Spleen (tissue), 11 donors: ENCODE results near the gene TBC1D22A. TPM values are rescaled to one million over a fixed set of nuclear protein-coding genes. Genes with fewer than 3 reads are reported as not detected.

ENCODE experiments used
- DNase-seq: peaks from one replicate; pipeline ENCODE4 v3.0.0-alpha.2; 2020
- H3K27ac ChIP-seq, 8 donors: fragments of 200-600 bp; sonication (generic) in 7 of 8; 1 replicate in 4 of 8; 2 replicates in 4 of 8; pipeline versions ENCODE4 v1.5.0 to v1.8.0; 2016 to 2021; ENCODE audit warnings: inconsistent platforms in 4 of 8, mild to moderate bottlenecking in 4 of 8, moderate library complexity in 1 of 8
- H3K27me3 ChIP-seq, 7 donors: fragments of 200-600 bp; sonication (generic) in 6 of 7; replicated peaks in 1 of 7; 1 replicate in 4 of 7; 2 replicates in 3 of 7; pipeline versions ENCODE4 v1.5.0 to v1.8.0; 2016 to 2021; ENCODE audit warnings: inconsistent platforms in 3 of 7, mild to moderate bottlenecking in 1 of 7
- H3K36me3 ChIP-seq, 6 donors: fragments of 200-600 bp; sonication (generic) in 5 of 6; 1 replicate in 4 of 6; 2 replicates in 2 of 6; pipeline versions ENCODE4 v1.5.0 to v1.8.0; 2016 to 2021; ENCODE audit warnings: inconsistent platforms in 2 of 6
- H3K4me1 ChIP-seq, 6 donors: fragments of 200-600 bp; sonication (generic) in 5 of 6; 1 replicate in 3 of 6; 2 replicates in 3 of 6; pipeline versions ENCODE4 v1.5.0 to v1.8.0; 2016 to 2021; ENCODE audit warnings: inconsistent platforms in 3 of 6
- H3K4me3 ChIP-seq, 8 donors: fragments of 200-600 bp; sonication (generic) in 7 of 8; 1 replicate in 4 of 8; 2 replicates in 4 of 8; pipeline versions ENCODE4 v1.5.0 to v1.8.0; 2016 to 2021; ENCODE audit warnings: inconsistent platforms in 4 of 8, mild to moderate bottlenecking in 4 of 8, moderate library complexity in 2 of 8
- H3K9me3 ChIP-seq, 8 donors: fragments of 200-600 bp; sonication (generic) in 7 of 8; 1 replicate in 4 of 8; 2 replicates in 4 of 8; pipeline versions ENCODE4 v1.5.0 to v1.8.0; 2016 to 2021; ENCODE audit warnings: inconsistent platforms in 4 of 8
- POLR2A ChIP-seq, 3 donors: fragments of 450-650 bp; IDR thresholded peaks; one replicate each; pipeline ENCODE4 v1.5.1; 2017; ENCODE audit warnings: antibody characterized with exemption in 3 of 3, mild to moderate bottlenecking in 1 of 3
- POLR2AphosphoS5 ChIP-seq, 3 donors: sonication (generic); formaldehyde crosslinking; IDR thresholded peaks; one replicate each; pipeline ENCODE4 v1.5.1; 2017; ENCODE audit warnings: antibody characterized with exemption in 3 of 3
- WGBS, 5 donors: extraction: QIAGEN DNeasy Blood & Tissue Kit in 3 of 5; methylation state at CpG; one replicate each; pipeline versions ENCODE4 v1.1.5 to v1.1.7; 2013 to 2018; 5-methylcytosine and 5-hydroxymethylcytosine counted together
- intact Hi-C: fragments of 100-400 bp; cut with DNase I; formaldehyde crosslinking; loops from one replicate; pipeline ENCODE4 v1.15.0; 2023; ENCODE audit warnings: low total_unique reads
- polyA plus RNA-seq, 3 donors: library from polyadenylated mRNA; stranded (reverse); fragments of 200-250 nt; gene quantifications; one replicate each; pipeline ENCODE4 v1.2.1, GENCODE V29; 2013
- total RNA-seq, 7 donors: library from RNA; depleted of rRNA in 3 of 7; stranded (reverse); fragments of >200 nt in 3 of 7; fragmentation: NEBNext Ultra II Directional in 4 of 7; extraction: Animal tissue kit (Norgen Biotek cat#: 25700) in 4 of 7; gene quantifications; one replicate each; pipeline versions ENCODE4 v1.1.0 to v1.2.1, GENCODE V29; 2016 to 2021
- TF ChIP-seq, protein P1 (sequence below), 11 experiments: fragments of 200-600 bp in 7 of 11; fragments of 450-650 bp in 4 of 11; sonication (generic) in 4 of 11; IDR thresholded peaks in 8 of 11; conservative IDR thresholded peaks in 3 of 11; 1 replicate in 7 of 11; 2 replicates in 4 of 11; pipeline versions ENCODE4 v1.4.0 to v1.8.0; 2016 to 2021; ENCODE audit warnings: antibody characterized with exemption in 11 of 11, inconsistent platforms in 4 of 11, mild to moderate bottlenecking in 1 of 11
- donor health status: healthy with polysubstance abuse.
- donor health status: DM: no; HTN: no; CAD: no; lungs with moderate emphysema.
- donor health status: DM: no; HTN: no; CAD: no.
- donor health status: Bipolar disorder and iron deficiency.
- donor health status: healthy.
- donor health status: DM: no; HTN: no; CAD: no.
- donor health status: DM: yes; HTN: yes; CAD: no.

Gene TBC1D22A
- total and polyA plus RNA-seq, 10 donors: 17.2 to 66.9 (median 49.6) TPM

- peak; percentile 51 for DNase-seq
- Histone ChIP-seq H3K27me3 (no peaks in the 10 kb centered on the region), H3K4me3 (no peak overlapping the region), H3K9me3 (peaks cover 3 to 36% (median 30%) of the 10 kb centered on the region in 8 donors), H3K4me1 (peaks cover 0 to 7% (median 5%) of the 10 kb centered on the region in 6 donors), H3K27ac (no peak overlapping the region), H3K36me3 (peaks cover 0 to 54% (median 5%) of the 10 kb centered on the region in 6 donors)
- 75 to 85% (median 83%) methylated on average over 13 of the region's 13 CpGs for WGBS, 5 donors
- intact Hi-C loops: no loop called here
- TF ChIP-seq, protein P1, sequence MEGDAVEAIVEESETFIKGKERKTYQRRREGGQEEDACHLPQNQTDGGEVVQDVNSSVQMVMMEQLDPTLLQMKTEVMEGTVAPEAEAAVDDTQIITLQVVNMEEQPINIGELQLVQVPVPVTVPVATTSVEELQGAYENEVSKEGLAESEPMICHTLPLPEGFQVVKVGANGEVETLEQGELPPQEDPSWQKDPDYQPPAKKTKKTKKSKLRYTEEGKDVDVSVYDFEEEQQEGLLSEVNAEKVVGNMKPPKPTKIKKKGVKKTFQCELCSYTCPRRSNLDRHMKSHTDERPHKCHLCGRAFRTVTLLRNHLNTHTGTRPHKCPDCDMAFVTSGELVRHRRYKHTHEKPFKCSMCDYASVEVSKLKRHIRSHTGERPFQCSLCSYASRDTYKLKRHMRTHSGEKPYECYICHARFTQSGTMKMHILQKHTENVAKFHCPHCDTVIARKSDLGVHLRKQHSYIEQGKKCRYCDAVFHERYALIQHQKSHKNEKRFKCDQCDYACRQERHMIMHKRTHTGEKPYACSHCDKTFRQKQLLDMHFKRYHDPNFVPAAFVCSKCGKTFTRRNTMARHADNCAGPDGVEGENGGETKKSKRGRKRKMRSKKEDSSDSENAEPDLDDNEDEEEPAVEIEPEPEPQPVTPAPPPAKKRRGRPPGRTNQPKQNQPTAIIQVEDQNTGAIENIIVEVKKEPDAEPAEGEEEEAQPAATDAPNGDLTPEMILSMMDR (IDR thresholded peaks at IDR 0.05 in 8 of 11, conservative IDR thresholded peaks at IDR 0.05 in 3 of 11): no peak
- TF ChIP-seq POLR2A (IDR thresholded peaks at IDR 0.05): no peak
- TF ChIP-seq POLR2AphosphoS5 (IDR thresholded peaks at IDR 0.05): no peak
These were observed 309.6 kb downstream of the TBC1D22A start for GRCh38 chr22:47071807-47072641.

- TF ChIP-seq, protein P1 (IDR thresholded peaks at IDR 0.05 in 8 of 11, conservative IDR thresholded peaks at IDR 0.05 in 3 of 11): no peak
- no peak for TF ChIP-seq POLR2A (IDR thresholded peaks at IDR 0.05)
- TF ChIP-seq POLR2AphosphoS5 (IDR thresholded peaks at IDR 0.05): no peak
- H3K4me1 ChIP-seq: peaks cover 0 to 7% (median 5%) of the 10 kb centered on the region in 6 donors
- 96 to 99% (median 98%) methylated on average over 6 to 7 of the region's 7 CpGs for WGBS, 5 donors
- peaks cover 3 to 36% (median 30%) of the 10 kb centered on the region in 8 donors for H3K9me3 ChIP-seq
- no peak overlapping the region for H3K4me3 ChIP-seq
- H3K27ac ChIP-seq: no peak overlapping the region
- H3K27me3 ChIP-seq: no peaks in the 10 kb centered on the region
- intact Hi-C loops: no loop called here
- peaks cover 0 to 56% (median 5%) of the 10 kb centered on the region in 6 donors for H3K36me3 ChIP-seq
- no peak for DNase-seq
These were observed 310.2 kb downstream of the TBC1D22A start for GRCh38 chr22:47072642-47072967.

DNA sequence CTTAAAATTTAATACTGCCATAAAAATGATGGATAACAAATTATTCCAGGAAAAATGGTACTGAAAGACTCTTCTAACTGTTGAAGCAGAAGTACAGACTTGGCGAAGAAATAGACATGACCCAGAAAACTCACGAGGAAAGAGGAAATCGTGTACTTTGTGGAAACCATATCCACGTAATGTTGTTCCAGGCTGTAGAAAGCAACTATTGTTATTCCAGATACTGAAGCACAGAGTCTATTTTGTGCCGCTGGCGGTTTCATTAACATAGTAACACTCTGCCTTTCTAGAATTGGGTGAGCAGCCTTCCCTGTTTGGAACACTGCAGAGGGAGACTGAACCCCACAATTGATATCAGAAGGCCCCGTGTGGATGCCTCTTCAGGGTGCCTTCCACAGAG is 310.6 kb downstream of the TBC1D22A start:
- WGBS, 5 donors: 89 to 97% (median 92%) methylated on average over 7 of the region's 7 CpGs
- H3K36me3 ChIP-seq: peaks cover 0 to 56% (median 5%) of the 10 kb centered on the region in 6 donors
- H3K27ac ChIP-seq: no peak overlapping the region
- peaks cover 3 to 36% (median 30%) of the 10 kb centered on the region in 8 donors for H3K9me3 ChIP-seq
- H3K4me3 ChIP-seq: no peak overlapping the region
- no peaks in the 10 kb centered on the region for H3K27me3 ChIP-seq
- intact Hi-C loops: no loop called here
- TF ChIP-seq POLR2AphosphoS5 (IDR thresholded peaks at IDR 0.05): no peak
- no peak for TF ChIP-seq POLR2A (IDR thresholded peaks at IDR 0.05)
- TF ChIP-seq, protein P1 (IDR thresholded peaks at IDR 0.05 in 8 of 11, conservative IDR thresholded peaks at IDR 0.05 in 3 of 11): no peak
- peaks cover 0 to 7% (median 5%) of the 10 kb centered on the region in 6 donors for H3K4me1 ChIP-seq
- no peak for DNase-seq

DNA sequence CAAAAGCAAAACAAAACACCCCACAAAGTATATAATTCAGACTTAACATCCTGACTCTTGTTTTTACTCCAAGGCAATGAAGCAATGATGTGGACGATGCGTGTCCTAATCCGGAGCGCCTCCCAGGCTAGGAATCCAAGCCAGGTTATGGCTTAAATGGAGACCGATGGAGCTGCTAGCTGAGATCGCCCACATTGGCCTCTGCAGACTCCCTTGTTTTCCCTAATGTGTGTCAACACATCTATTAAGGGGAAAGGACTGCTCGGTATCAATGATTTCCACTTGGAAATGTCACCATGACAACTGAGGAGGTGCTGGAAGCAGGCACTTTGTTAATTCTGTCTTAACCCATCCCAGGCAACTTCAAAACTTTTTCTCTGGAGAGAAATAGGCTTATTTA is 311.7 kb downstream of the TBC1D22A start:
- peaks cover 3 to 38% (median 30%) of the 10 kb centered on the region in 8 donors for H3K9me3 ChIP-seq
- TF ChIP-seq POLR2A (IDR thresholded peaks at IDR 0.05) (no peak), POLR2AphosphoS5 (IDR thresholded peaks at IDR 0.05) (no peak)
- TF ChIP-seq, protein P1 (IDR thresholded peaks at IDR 0.05 in 8 of 11, conservative IDR thresholded peaks at IDR 0.05 in 3 of 11): no peak
- 95 to 97% (median 97%) methylated on average over 7 of the region's 7 CpGs for WGBS, 5 donors
- intact Hi-C loops: no loop called here
- peaks cover 0 to 59% (median 5%) of the 10 kb centered on the region in 6 donors for H3K36me3 ChIP-seq
- no peak overlapping the region for H3K27ac ChIP-seq
- no peaks in the 10 kb centered on the region for H3K27me3 ChIP-seq
- no peak overlapping the region for H3K4me3 ChIP-seq
- peaks cover 0 to 7% (median 5%) of the 10 kb centered on the region in 6 donors for H3K4me1 ChIP-seq
- DNase-seq: no peak
